DOHH2 (cell line): ENCODE measurements around the gene ZNF48.
A peak's percentile ranks its signal among the peaks of the same experiment; 100 is the strongest.

Source experiments
- H3F3A ChIP-seq: fragments of 200-600 bp; sonication (generic), shearing (Covaris generic); 2 replicates; pipeline ENCODE4 v1.6.0; 2016; ENCODE audit warnings: antibody characterized with exemption, mild to moderate bottlenecking; ENCODE audit not compliant: control insufficient read depth, insufficient read depth
- H3K27ac ChIP-seq: fragments of 200-600 bp; sonication (generic); 2 replicates; pipeline ENCODE4 v1.5.1; 2014; ENCODE audit warnings: low read depth, mild to moderate bottlenecking, low read length, moderate library complexity
- H3K27me3 ChIP-seq: fragments of 200-600 bp; sonication (generic); 2 replicates; pipeline ENCODE4 v1.6.1; 2014; ENCODE audit warnings: mild to moderate bottlenecking, low read length, mixed read lengths; ENCODE audit not compliant: control insufficient read depth
- H3K36me3 ChIP-seq: fragments of 200-600 bp; sonication (generic); 2 replicates; pipeline ENCODE4 v1.6.1; 2014; ENCODE audit warnings: mild to moderate bottlenecking, low read length, moderate library complexity, mixed read lengths; ENCODE audit not compliant: control insufficient read depth
- H3K4me1 ChIP-seq: fragments of 200-600 bp; sonication (generic); 2 replicates; pipeline ENCODE4 v1.6.1; 2014; ENCODE audit warnings: mild to moderate bottlenecking, low read length, mixed read lengths; ENCODE audit not compliant: control insufficient read depth
- H3K4me2 ChIP-seq: fragments of 200-600 bp; sonication (generic); 2 replicates; pipeline ENCODE4 v1.6.0; 2014; ENCODE audit warnings: mild to moderate bottlenecking, low read length, moderate library complexity
- H3K4me3 ChIP-seq: fragments of 200-600 bp; sonication (generic); 2 replicates; pipeline ENCODE4 v1.5.1; 2014; ENCODE audit warnings: mild to moderate bottlenecking, low read length, mixed read lengths
- H3K79me2 ChIP-seq: fragments of 200-600 bp; sonication (generic); 2 replicates; pipeline ENCODE4 v1.6.1; 2014; ENCODE audit warnings: mild to moderate bottlenecking, low read length, mixed read lengths; ENCODE audit not compliant: control insufficient read depth
- H3K9me2 ChIP-seq: fragments of 200-600 bp; sonication (generic); replicated peaks from 2 replicates; pipeline ENCODE4 v1.6.1; 2014; ENCODE audit warnings: mild to moderate bottlenecking, low read length, mixed read lengths; ENCODE audit not compliant: control insufficient read depth
- H3K9me3 ChIP-seq: fragments of 200-600 bp; sonication (generic); 2 replicates; pipeline ENCODE4 v1.6.1; 2014; ENCODE audit warnings: antibody characterized with exemption, low read length, mixed read lengths; ENCODE audit not compliant: control insufficient read depth, insufficient read depth
- H4K20me1 ChIP-seq: fragments of 200-600 bp; sonication (generic); 2 replicates; pipeline ENCODE4 v1.6.0; 2014; ENCODE audit warnings: low read depth, mild to moderate bottlenecking, antibody characterized with exemption, low read length, moderate library complexity; ENCODE audit not compliant: control insufficient read depth, insufficient read depth
- CTCF ChIP-seq: fragments of 200-600 bp; sonication (generic); IDR thresholded peaks from one replicate; pipeline ENCODE4 v1.5.1; 2014; ENCODE audit warnings: antibody characterized with exemption, mild to moderate bottlenecking, low read depth, low read length; ENCODE audit not compliant: poor library complexity, severe bottlenecking
- EZH2phosphoT487 ChIP-seq: fragments of 200-600 bp; sonication (generic); IDR thresholded peaks from 2 replicates; pipeline ENCODE4 v1.6.1; 2017; ENCODE audit warnings: borderline replicate concordance, mild to moderate bottlenecking, antibody characterized with exemption, low read length, moderate library complexity, mixed read lengths

Gene ZNF48

GRCh38 chr16:30446203-30446595 is 51.0 kb downstream of the ZNF48 start:
- Histone ChIP-seq H3K36me3 (peaks cover 33% of the 10 kb centered on the region), H3K4me2 (peak overlapping the region; percentile 96), H3F3A (peaks cover 37% of the 10 kb centered on the region), H3K4me1 (peaks cover 59% of the 10 kb centered on the region), H3K27me3 (no peaks in the 10 kb centered on the region), H4K20me1 (peaks cover 21% of the 10 kb centered on the region), H3K9me2 (no peaks in the 10 kb centered on the region), H3K27ac (peak overlapping the region; percentile 76; the same call in 1 of the 2 replicates), H3K79me2 (peaks cover 42% of the 10 kb centered on the region), H3K9me3 (no peaks in the 10 kb centered on the region), H3K4me3 (peak overlapping the region; percentile 91)
- no peak for TF ChIP-seq CTCF
- TF ChIP-seq EZH2phosphoT487: no peak

- no peaks in the 10 kb centered on the region for H3K9me3 ChIP-seq
- no peak overlapping the region for H3K4me2 ChIP-seq
- no peak overlapping the region for H3K27ac ChIP-seq
- TF ChIP-seq EZH2phosphoT487: no peak
- no peak for TF ChIP-seq CTCF
- H3K9me2 ChIP-seq: no peaks in the 10 kb centered on the region
- H3K27me3 ChIP-seq: no peaks in the 10 kb centered on the region
- peaks cover 43% of the 10 kb centered on the region for H3F3A ChIP-seq
- H4K20me1 ChIP-seq: peaks cover 21% of the 10 kb centered on the region
- H3K4me3 ChIP-seq: no peak overlapping the region
- H3K4me1 ChIP-seq: peaks cover 72% of the 10 kb centered on the region
- H3K79me2 ChIP-seq: peaks cover 43% of the 10 kb centered on the region
- peaks cover 30% of the 10 kb centered on the region for H3K36me3 ChIP-seq
These were observed 52.4 kb downstream of the ZNF48 start for GRCh38 chr16:30447512-30448226.

GRCh38 chr16:30449116-30449435 is 53.9 kb downstream of the ZNF48 start:
- Histone ChIP-seq H3F3A (peaks cover 36% of the 10 kb centered on the region), H3K27me3 (no peaks in the 10 kb centered on the region), H3K9me2 (no peaks in the 10 kb centered on the region), H3K4me3 (no peak overlapping the region), H4K20me1 (peaks cover 11% of the 10 kb centered on the region), H3K79me2 (peaks cover 41% of the 10 kb centered on the region), H3K27ac (no peak overlapping the region), H3K36me3 (peaks cover 16% of the 10 kb centered on the region), H3K4me1 (peaks cover 73% of the 10 kb centered on the region), H3K9me3 (no peaks in the 10 kb centered on the region), H3K4me2 (no peak overlapping the region)
- TF ChIP-seq CTCF (no peak), EZH2phosphoT487 (no peak)
